PC-3 (cell line): ENCODE data around the gene PPP1R7. TPM values are rescaled to one million over a fixed set of nuclear protein-coding genes. Genes with fewer than 3 reads are reported as not detected.

Experiments used
- ATAC-seq: fragments of 200-7000 bp; cut with Tn5 transposase; 2 replicates; pipeline ENCODE4 v1.9.1; 2020; ENCODE audit warnings: mild to moderate bottlenecking, moderate library complexity
- BruUV-seq: library from RNA; stranded (reverse); fragments of 400-500 nt; replicated peaks from 2 replicates; lab custom pipeline; 2021; lab: Mats Ljungman, UMichigan
- CTCF ChIA-PET: fragments of 300-600 bp; sonication (Branson Sonifier 250); formaldehyde crosslinking; loops from one replicate; lab custom pipeline; 2022; ENCODE audit warnings: antibody characterized with exemption; lab: Charles Lee
- POLR2A ChIA-PET: fragments of 300-600 bp; sonication (Branson Sonifier 250); formaldehyde crosslinking; loops from one replicate; lab custom pipeline; 2022; ENCODE audit warnings: antibody characterized with exemption; ENCODE audit not compliant: unreplicated experiment; lab: Charles Lee
- DNase-seq: peaks from one replicate; pipeline ENCODE4 v3.0.0-alpha.2; 2015
- H2AFZ ChIP-seq: fragments of 300-600 bp; sonication (generic); 2 replicates; pipeline ENCODE4 v1.6.0; 2016; ENCODE audit warnings: antibody characterized with exemption, low read length
- H3F3A ChIP-seq: fragments of 300-600 bp; sonication (generic); one replicate; pipeline ENCODE4 v1.6.0; 2017; ENCODE audit warnings: antibody characterized with exemption, low read length, control low read depth, mild to moderate bottlenecking; ENCODE audit not compliant: unreplicated experiment
- H3K27ac ChIP-seq: fragments of 300-600 bp; sonication (generic); 2 replicates; pipeline ENCODE4 v1.5.1; 2016; ENCODE audit warnings: mild to moderate bottlenecking, low read length
- H3K27me3 ChIP-seq: fragments of 300-600 bp; sonication (generic); 2 replicates; pipeline ENCODE4 v1.6.1; 2016; ENCODE audit warnings: low read length, mixed read lengths
- H3K36me3 ChIP-seq: fragments of 300-600 bp; sonication (generic); 2 replicates; pipeline ENCODE4 v1.6.1; 2016; ENCODE audit warnings: low read depth, mixed run types, low read length, mixed read lengths
- H3K4me1 ChIP-seq: fragments of 300-600 bp; sonication (generic); 2 replicates; pipeline ENCODE4 v1.5.1; 2016; ENCODE audit warnings: low read length; ENCODE audit not compliant: insufficient read depth
- H3K4me2 ChIP-seq: fragments of 300-600 bp; sonication (generic); 2 replicates; pipeline ENCODE4 v1.6.0; 2016; ENCODE audit warnings: low read length
- H3K4me3 ChIP-seq: fragments of 300-600 bp; sonication (generic); 2 replicates; pipeline ENCODE4 v1.5.1; 2016; ENCODE audit warnings: mild to moderate bottlenecking, low read length, mixed read lengths
- H3K79me2 ChIP-seq: fragments of 300-600 bp; sonication (generic); 2 replicates; pipeline ENCODE4 v1.6.1; 2017; ENCODE audit warnings: low read length, mixed read lengths
- H3K9ac ChIP-seq: fragments of 300-600 bp; sonication (generic); 2 replicates; pipeline ENCODE4 v1.6.0; 2016; ENCODE audit warnings: mild to moderate bottlenecking, low read length
- H3K9me2 ChIP-seq: fragments of 300-600 bp; sonication (generic); replicated peaks from 2 replicates; pipeline ENCODE4 v1.6.1; 2016; ENCODE audit warnings: mixed run types, low read length, mixed read lengths
- H3K9me3 ChIP-seq: fragments of 300-600 bp; sonication (generic); 2 replicates; pipeline ENCODE4 v1.6.1; 2016; ENCODE audit warnings: low read length, mixed read lengths
- H4K20me1 ChIP-seq: fragments of 300-600 bp; sonication (generic); 2 replicates; pipeline ENCODE4 v1.6.1; 2016; ENCODE audit warnings: low read length, mixed read lengths
- EZH2 ChIP-seq: fragments of 300-600 bp; sonication (generic); IDR thresholded peaks from one replicate; pipeline ENCODE4 v1.6.1; 2017; ENCODE audit warnings: antibody characterized with exemption, mild to moderate bottlenecking, low read length; ENCODE audit not compliant: unreplicated experiment
- EZH2phosphoT487 ChIP-seq: fragments of 300-600 bp; sonication (generic); IDR thresholded peaks from 2 replicates; pipeline ENCODE4 v1.6.1; 2018; ENCODE audit warnings: mild to moderate bottlenecking, antibody characterized with exemption, low read length, borderline replicate concordance
- intact Hi-C: fragments of 100-400 bp; cut with micrococcal nuclease; formaldehyde crosslinking; loops from 2 replicates; pipeline ENCODE4 v1.9.0; 2023
- total RNA-seq: library from RNA; depleted of rRNA; stranded (reverse); fragments of >200 nt; gene quantifications from 2 replicates; pipeline ENCODE4 v1.2.3, GENCODE V29; 2014
- TF ChIP-seq, protein P1 (sequence below): fragments of 300-600 bp; sonication (generic); conservative IDR thresholded peaks from 2 replicates; pipeline ENCODE4 v1.5.1; 2017; ENCODE audit warnings: antibody characterized with exemption, low read depth, mild to moderate bottlenecking, low read length

PPP1R7 gene
- total RNA-seq, 1 experiment from 2014 or later = 21.4 TPM

DNA sequence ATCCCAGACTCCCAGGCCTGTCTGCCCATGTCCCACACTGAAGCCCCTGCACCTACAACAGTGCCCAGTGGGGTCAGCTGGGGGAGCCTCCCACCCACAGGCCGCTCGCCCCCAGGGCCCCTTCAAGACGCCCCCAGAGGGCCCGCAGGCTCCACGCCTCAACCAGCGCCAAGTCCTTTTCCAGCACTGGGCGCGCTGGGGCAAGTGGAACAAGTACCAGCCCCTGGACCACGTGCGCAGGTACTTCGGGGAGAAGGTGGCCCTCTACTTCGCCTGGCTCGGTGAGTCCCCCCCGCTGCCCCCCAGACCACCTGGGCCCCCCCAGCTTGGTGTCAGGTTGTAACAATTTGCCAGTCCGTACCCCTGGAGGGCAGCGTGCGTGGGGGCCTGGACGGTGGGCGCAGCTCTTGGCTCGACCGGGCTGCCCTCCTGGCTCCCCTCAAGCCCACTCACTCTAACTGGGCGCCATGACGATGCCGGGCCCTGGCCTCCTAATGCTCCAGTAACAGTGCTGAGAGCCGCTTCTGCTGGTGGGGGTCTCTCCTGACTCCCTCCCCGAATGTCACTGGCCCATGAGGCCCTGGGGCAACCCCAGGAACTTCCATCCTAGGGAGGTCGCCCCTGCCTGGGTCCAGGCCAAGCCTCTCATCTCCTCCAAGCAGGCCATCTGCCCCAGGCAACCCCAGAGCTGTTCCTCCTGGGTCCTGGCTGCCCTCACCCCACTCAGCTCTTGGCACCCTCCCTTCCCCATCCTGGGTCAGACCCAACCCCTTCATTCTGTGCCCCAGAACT is 53.1 kb downstream of the PPP1R7 start:
- H3K9ac ChIP-seq = no peak overlapping the region
- no peak for ATAC-seq
- H3K4me3 ChIP-seq = no peak overlapping the region
- no peaks in the 10 kb centered on the region for H3K27me3 ChIP-seq
- H3K4me2 ChIP-seq = no peak overlapping the region
- ChIA-PET CTCF (no interaction called here), POLR2A (no interaction called here)
- H3K27ac ChIP-seq = no peak overlapping the region
- no peak overlapping the region for H2AFZ ChIP-seq
- no TSS peak for BruUV-seq
- H3K79me2 ChIP-seq = no peaks in the 10 kb centered on the region
- no peaks in the 10 kb centered on the region for H3K9me2 ChIP-seq
- no peaks in the 10 kb centered on the region for H3F3A ChIP-seq
- H3K9me3 ChIP-seq = no peaks in the 10 kb centered on the region
- no peaks in the 10 kb centered on the region for H3K4me1 ChIP-seq
- TF ChIP-seq, protein P1, sequence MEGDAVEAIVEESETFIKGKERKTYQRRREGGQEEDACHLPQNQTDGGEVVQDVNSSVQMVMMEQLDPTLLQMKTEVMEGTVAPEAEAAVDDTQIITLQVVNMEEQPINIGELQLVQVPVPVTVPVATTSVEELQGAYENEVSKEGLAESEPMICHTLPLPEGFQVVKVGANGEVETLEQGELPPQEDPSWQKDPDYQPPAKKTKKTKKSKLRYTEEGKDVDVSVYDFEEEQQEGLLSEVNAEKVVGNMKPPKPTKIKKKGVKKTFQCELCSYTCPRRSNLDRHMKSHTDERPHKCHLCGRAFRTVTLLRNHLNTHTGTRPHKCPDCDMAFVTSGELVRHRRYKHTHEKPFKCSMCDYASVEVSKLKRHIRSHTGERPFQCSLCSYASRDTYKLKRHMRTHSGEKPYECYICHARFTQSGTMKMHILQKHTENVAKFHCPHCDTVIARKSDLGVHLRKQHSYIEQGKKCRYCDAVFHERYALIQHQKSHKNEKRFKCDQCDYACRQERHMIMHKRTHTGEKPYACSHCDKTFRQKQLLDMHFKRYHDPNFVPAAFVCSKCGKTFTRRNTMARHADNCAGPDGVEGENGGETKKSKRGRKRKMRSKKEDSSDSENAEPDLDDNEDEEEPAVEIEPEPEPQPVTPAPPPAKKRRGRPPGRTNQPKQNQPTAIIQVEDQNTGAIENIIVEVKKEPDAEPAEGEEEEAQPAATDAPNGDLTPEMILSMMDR = no peak
- TF ChIP-seq EZH2phosphoT487 = no peak
- TF ChIP-seq EZH2 = no peak
- DNase-seq = no peak
- H4K20me1 ChIP-seq = no peaks in the 10 kb centered on the region
- no peaks in the 10 kb centered on the region for H3K36me3 ChIP-seq
- intact Hi-C loops = no loop called here

DNA sequence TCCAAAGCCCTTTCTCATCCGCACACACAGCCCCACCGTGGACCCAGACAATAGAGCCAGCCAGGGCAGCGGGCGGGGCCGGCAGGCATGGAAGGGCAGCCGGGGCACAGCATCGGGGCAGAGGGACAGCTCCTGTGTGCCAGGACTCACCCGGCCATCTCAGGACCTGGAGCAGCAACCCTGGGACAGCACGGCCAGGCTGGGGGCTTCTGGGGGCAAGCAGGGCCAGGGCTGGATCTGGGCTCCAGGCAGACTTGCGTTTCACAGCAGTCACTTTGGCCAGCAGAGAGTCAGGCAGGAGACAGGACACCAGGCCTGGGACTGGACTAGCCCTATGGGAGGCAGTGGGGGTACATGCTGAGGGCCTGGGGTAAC is 53.7 kb downstream of the PPP1R7 start:
- TF ChIP-seq, protein P1 = no peak
- TF ChIP-seq EZH2phosphoT487 (no peak), EZH2 (no peak)
- no peak overlapping the region for H3K9ac ChIP-seq
- POLR2A ChIA-PET = no interaction called here
- no peaks in the 10 kb centered on the region for H3K36me3 ChIP-seq
- no peak overlapping the region for H3K4me3 ChIP-seq
- no peak for DNase-seq
- no peak overlapping the region for H2AFZ ChIP-seq
- H3K9me3 ChIP-seq = no peaks in the 10 kb centered on the region
- no peaks in the 10 kb centered on the region for H3K27me3 ChIP-seq
- no peak overlapping the region for H3K4me2 ChIP-seq
- H3F3A ChIP-seq = no peaks in the 10 kb centered on the region
- no peaks in the 10 kb centered on the region for H3K9me2 ChIP-seq
- H4K20me1 ChIP-seq = no peaks in the 10 kb centered on the region
- no peaks in the 10 kb centered on the region for H3K79me2 ChIP-seq
- no peak overlapping the region for H3K27ac ChIP-seq
- CTCF ChIA-PET = no interaction called here
- no TSS peak for BruUV-seq
- intact Hi-C loops = no loop called here
- no peak for ATAC-seq
- H3K4me1 ChIP-seq = no peaks in the 10 kb centered on the region

DNA sequence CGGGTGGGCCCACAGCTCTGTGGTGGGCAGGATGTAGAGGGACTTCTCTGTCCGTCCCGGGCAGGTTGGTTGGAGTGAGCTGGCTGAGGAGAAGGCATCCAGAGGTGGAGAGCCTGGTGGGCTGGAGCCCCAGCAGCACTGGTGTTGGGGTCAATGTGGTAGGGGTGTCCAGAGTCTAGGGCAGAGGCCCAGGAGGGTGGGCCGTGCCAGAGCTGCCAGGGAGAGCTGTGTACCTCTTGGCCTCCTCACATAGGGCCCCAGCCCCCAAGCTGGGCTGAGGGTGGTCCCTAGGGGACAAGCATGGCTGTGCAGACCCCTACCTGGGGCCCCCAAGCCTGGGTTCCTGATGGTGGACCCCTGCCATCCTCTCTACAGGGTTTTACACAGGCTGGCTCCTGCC is 54.2 kb downstream of the PPP1R7 start:
- H3K4me1 ChIP-seq = no peaks in the 10 kb centered on the region
- TF ChIP-seq, protein P1 = no peak
- TF ChIP-seq EZH2 (no peak), EZH2phosphoT487 (no peak)
- no peaks in the 10 kb centered on the region for H3K36me3 ChIP-seq
- no peaks in the 10 kb centered on the region for H4K20me1 ChIP-seq
- intact Hi-C loops = no loop called here
- no peaks in the 10 kb centered on the region for H3F3A ChIP-seq
- no peaks in the 10 kb centered on the region for H3K79me2 ChIP-seq
- no peaks in the 10 kb centered on the region for H3K9me2 ChIP-seq
- H3K9ac ChIP-seq = no peak overlapping the region
- CTCF ChIA-PET = no interaction called here
- no peaks in the 10 kb centered on the region for H3K9me3 ChIP-seq
- H3K27ac ChIP-seq = no peak overlapping the region
- no TSS peak for BruUV-seq
- H3K4me3 ChIP-seq = no peak overlapping the region
- ATAC-seq (no peak), DNase-seq (no peak)
- no peak overlapping the region for H2AFZ ChIP-seq
- POLR2A ChIA-PET = no interaction called here
- H3K4me2 ChIP-seq = no peak overlapping the region
- H3K27me3 ChIP-seq = no peaks in the 10 kb centered on the region
